Measurements from ENCODE around the gene JPT2.
"Not testable (repeated sequence)": the region's sequence is repeated elsewhere in the genome, so short reads cannot be mapped to it uniquely, and the experiment has no call there.

JPT2 gene

GRCh38 chr16:1710811-1711507, 32.9 kb downstream of the JPT2 start:
- no peak for DNase-seq

DNA sequence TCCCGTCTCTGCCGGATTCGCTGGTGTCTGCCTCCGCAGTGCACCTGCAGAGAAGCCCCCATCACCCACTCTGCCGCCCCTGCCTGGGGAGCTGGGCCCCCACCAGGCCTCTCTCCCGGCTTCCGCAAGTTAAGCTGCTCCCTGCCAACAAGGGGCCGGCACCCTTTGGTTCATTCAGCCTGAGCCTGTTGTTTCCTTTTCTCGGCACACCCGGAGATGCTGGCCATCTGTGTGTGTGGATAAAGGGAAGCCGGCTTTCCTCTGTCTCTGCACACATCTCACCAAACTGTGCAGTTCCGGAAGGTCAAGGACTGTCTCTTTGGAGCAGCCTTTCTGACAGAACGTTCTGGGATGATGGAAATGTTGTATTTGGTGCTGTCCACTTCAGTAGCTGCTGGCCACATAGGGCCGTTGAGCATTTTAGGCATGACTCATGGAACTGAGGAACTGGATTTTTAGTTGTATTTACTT, 34.7 kb downstream of the JPT2 start:
- DNase-seq, result no peak

DNA sequence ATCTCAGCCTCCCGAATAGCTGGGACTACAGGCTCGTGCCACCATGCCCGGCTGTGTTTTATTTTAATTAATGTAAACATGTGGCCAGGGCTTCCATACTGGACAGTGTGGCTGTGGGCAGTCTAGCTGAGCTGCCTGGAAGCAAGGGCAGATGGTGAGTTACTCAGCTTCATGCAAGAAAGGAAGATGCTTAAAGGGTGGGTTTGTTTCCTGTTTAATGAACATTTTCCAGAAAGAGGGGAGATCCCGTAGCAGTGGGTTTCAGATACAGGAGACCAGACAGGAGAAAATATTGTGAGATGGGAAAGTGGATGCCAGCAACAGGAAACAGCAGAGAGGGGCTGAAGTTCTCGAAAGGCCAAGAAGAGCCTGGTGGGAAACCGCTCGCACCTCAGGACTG, 35.3 kb downstream of the JPT2 start:
- DNase-seq, result no peak

- no peak for DNase-seq
These were observed 35.9 kb downstream of the JPT2 start for GRCh38 chr16:1713933-1714332.

DNA sequence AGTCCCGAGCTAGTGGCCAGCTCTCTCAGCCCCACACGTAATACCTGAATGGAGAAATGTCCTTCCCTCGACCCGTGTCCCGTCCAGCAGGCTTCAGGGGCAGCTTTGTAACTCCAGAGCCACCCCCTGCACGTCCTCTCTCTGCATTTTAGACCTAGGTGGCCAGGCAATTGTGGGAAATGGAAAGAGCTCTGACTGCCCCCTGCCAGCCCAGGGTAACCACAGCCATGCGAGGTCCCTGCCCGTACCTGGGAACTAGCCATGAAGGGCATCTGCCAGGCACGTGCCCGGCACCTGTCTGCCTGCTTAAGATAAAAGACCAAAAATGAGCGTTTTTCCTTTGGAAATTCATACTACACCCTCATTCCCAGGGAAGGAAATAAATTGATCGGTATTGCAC, 37.1 kb downstream of the JPT2 start:
- no peak for DNase-seq

GRCh38 chr16:1718236-1718635, 40.2 kb downstream of the JPT2 start:
- not testable (repeated sequence) for DNase-seq

DNA sequence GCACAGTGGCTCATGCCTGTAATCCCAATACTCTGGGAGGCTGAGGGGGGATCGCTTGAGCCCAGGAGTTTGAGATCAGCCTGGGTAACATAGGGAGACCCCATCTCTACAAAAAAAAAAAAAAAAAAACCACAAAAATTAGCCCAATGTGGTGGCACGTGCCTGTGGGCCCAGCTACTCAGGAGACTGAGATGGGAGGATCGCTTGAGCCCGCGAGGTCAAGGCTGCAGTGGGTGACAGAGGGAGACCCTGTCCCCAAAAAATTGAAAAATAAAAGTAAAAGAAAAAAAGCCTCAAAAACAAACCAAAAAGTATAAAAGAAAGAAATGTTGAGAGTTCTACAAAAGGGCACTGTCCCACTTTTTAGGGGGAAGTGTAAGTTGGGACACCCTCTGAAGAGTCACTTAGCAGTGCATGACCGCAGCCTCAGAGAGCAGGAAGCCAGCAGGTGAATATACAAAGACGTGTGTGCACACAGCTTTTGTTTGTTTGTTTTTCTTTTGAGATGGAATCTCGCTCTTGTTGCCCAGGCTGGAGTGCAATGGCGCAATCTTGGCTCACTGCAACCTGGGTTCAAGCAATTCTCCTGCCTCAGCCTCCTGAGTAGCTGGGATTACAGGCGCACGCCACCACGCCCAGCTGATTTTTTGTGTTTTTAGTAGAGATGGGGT, 41.6 kb downstream of the JPT2 start:
- DNase-seq, result not testable (repeated sequence)

DNA sequence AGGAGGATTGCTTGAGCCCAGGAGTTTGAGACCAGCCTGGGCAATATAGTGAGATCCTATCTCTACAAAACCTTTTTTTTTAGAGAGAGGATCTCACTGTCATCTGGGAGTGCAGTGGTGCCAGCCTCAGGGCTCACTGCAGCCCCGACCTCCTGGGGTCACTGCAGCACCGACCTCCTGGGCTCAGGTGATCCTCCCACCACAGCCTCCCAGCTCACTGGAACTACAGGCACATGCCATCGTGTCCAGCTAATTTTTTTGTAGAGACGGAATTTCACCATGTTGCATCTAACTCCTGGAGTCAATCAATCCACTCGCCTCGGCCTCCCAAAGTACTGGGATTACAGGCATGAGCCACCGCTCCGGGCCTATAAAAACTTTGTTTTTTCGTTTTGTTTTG, 43.3 kb downstream of the JPT2 start:
- no peak for DNase-seq

DNA sequence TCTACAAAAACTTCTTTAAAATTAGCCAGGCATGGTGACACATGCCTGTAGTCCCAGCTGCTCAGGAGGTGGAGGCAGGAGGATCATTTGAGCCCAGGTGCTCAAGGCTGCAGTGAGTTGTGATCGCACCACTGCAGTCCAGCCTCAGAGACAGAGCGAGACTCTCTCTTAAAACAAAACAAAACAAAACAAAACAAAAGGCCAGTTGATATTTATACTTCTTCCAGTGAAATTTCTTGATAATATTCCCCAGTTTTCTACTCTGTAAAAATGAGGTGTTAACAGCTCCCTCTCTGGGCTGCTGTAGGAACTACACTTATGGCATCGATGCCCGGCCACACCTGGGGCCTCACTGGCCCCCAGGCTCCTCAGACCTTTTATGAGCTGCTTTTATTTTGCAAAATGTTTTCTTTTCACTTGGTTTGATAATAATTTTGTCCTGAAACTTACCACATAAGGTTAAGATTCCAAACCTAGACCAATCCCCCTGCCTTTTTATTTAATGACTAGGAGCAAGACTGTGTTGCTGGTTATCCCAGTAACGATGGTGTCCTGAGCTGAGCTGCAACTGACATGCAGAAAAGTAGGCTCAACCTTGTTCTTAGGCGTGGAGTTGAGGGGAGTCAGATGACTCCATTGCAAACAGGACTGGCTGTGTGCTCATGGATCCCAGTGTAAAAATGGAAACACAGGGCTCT, 45.5 kb downstream of the JPT2 start:
- no peak for DNase-seq

- DNase-seq, result no peak
These were observed 46.4 kb downstream of the JPT2 start for GRCh38 chr16:1724491-1724890.

- no peak for DNase-seq
These were observed 48.8 kb downstream of the JPT2 start for GRCh38 chr16:1726661-1727502.

- no peak for DNase-seq
These were observed 49.9 kb downstream of the JPT2 start for GRCh38 chr16:1727651-1728624.

GRCh38 chr16:1729026-1729425, 50.9 kb downstream of the JPT2 start:
- DNase-seq, result no peak

DNA sequence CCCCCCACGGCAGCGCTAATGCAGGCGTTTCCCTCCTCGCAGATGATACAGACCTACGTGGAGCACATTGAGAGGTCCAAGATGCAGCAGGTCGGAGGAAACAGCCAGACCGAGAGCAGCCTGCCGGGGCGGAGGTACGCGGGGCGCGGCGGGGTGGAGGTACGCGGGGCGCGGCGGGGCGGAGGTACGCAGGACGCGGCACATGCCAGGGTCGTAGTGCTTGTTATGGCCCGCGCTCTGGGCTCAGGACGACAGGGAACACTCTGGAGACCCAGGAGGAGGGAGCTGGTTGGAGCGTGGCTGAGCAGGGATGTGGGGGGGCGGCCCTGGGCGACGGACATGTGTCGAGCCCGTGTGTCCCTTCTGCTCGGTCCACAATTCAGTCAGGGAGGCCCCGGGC, 51.4 kb downstream of the JPT2 start:
- no peak for DNase-seq

DNA sequence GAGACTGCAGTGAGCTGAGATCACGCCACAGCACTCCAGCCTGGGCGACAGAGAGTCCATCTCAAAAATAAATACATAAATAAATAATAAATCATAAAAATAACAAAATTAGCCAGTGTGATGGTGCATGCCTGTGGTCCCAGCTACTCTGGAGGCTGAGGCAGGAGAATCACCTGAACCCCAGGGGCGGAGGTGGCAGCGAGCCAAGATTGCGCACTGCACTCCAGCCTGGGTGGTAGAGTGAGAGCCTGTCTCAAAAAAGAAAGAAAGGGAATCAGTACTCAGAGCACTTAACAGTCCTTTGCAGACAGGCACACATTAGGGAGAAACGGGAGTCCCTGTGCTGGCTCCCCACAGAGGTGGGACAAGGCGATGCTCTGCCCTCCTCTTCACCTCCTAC, 53.0 kb downstream of the JPT2 start:
- no peak for DNase-seq

DNA sequence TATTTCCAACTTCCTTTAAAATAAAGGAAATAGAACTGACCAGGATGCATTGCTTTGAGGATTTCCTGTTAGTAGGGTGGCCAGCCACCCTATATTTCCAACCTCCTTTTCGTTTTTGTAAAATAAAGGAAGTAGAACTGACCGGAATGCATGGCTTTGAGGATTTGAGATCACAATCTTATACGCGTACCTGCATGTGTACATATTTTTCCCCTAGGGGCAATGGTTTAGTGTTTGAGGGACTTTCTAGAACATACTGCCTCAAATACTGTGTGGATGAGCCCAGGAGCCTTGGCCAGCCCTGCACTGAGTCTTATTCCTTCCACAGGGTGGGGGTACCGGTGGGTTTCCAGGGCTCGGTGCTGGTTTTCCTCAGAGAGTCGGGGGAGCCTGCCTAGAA, 53.5 kb downstream of the JPT2 start:
- DNase-seq, result no peak

GRCh38 chr16:1732071-1732470, 54.0 kb downstream of the JPT2 start:
- no peak for DNase-seq

- not testable (repeated sequence) for DNase-seq
These were observed 54.5 kb downstream of the JPT2 start for GRCh38 chr16:1732551-1732987.

DNA sequence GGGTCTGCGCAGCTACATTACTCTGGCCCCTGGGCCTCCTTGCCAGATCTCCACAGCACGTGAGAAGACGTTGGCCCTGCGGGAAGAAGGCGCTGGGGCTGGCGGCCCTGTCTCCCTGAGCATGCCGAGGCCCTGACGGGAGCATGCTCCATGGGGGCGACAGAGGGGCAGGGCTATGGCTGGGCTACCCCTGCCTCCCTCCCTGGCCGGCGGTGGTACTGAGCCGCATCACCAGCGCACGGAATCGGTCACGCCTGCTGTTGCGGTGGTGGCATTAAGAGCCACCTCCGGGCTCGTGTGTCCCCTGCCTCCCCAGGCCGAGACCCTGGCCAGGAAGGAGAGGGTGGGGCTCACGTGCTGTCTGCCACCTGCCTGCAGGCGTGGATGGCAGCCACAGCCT, 56.0 kb downstream of the JPT2 start:
- DNase-seq, result no peak

DNA sequence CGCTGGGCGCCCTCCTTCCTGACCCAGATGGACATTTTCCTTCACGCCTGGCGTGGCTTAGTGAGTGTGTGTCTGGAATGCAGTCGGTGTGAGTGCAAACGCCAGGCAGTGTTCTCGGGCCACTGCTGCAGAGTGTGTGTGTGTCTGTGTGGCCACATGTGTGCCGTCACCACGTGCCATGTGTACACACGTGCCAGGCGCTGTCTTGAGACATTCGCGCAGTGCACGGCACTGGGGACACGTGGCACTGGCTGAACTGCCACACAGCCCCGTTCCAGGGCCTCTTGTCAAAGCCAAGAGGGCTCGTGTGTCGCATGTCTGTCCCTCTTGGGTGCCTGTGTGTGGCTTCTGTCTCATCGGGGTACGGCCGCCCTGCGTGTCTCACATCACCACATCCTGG, 56.7 kb downstream of the JPT2 start:
- DNase-seq, result no peak

GRCh38 chr16:1740234-1740633, 62.2 kb downstream of the JPT2 start:
- DNase-seq, result no peak

Measured in NCI-H1436 (cell line).